Inferior parietal cortex (tissue), 1 donor: ENCODE data around the gene SLC4A9.

Experiments used
- DNase-seq: peaks from one replicate; pipeline ENCODE4 v3.0.0-alpha.2; 2016; ENCODE audit errors: extremely low spot score

Gene SLC4A9, protein sequence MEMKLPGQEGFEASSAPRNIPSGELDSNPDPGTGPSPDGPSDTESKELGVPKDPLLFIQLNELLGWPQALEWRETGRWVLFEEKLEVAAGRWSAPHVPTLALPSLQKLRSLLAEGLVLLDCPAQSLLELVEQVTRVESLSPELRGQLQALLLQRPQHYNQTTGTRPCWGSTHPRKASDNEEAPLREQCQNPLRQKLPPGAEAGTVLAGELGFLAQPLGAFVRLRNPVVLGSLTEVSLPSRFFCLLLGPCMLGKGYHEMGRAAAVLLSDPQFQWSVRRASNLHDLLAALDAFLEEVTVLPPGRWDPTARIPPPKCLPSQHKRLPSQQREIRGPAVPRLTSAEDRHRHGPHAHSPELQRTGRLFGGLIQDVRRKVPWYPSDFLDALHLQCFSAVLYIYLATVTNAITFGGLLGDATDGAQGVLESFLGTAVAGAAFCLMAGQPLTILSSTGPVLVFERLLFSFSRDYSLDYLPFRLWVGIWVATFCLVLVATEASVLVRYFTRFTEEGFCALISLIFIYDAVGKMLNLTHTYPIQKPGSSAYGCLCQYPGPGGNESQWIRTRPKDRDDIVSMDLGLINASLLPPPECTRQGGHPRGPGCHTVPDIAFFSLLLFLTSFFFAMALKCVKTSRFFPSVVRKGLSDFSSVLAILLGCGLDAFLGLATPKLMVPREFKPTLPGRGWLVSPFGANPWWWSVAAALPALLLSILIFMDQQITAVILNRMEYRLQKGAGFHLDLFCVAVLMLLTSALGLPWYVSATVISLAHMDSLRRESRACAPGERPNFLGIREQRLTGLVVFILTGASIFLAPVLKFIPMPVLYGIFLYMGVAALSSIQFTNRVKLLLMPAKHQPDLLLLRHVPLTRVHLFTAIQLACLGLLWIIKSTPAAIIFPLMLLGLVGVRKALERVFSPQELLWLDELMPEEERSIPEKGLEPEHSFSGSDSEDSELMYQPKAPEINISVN

DNA sequence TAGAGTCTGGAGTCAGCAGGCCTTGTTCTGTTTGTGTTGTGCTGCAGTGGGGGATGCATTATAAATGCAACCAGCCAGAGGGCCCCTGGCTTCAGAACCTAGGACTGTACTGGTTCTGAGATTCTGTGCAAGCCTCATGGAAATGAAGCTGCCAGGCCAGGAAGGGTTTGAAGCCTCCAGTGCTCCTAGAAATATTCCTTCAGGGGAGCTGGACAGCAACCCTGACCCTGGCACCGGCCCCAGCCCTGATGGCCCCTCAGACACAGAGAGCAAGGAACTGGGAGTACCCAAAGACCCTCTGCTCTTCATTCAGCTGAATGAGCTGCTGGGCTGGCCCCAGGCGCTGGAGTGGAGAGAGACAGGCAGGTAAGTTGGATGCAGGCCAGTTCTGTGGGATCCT, at the start of gene SLC4A9:
Gene SLC4A9 (plus strand): TSS at position 94 of the 400 bp plus-strand sequence. CDS start 43 bp downstream, at position 137.
- no peak for DNase-seq

DNA sequence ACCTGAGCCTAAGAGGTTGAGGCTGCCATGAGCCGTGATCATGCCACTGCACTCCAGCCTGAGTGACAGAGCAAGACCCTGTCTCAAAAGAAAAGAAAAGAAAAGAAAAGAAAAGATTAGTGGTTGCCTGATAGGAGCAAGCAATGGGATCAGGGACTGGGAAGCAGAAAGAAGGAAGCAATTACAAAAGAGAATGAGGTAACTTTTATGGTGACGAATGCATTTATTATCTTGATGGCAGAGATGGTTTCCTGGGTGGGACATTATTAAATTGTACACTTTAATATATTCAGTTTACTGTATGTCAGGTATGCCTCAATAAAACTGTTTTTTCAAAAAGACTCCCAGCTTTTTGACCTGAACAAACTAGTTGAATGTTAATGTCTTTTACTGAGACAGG, 49.6 kb upstream of the SLC4A9 start:
- DNase-seq = no peak

- DNase-seq = no peak
Observed at GRCh38 chr5:140311011-140311467, 49.0 kb upstream of the SLC4A9 start.

DNA sequence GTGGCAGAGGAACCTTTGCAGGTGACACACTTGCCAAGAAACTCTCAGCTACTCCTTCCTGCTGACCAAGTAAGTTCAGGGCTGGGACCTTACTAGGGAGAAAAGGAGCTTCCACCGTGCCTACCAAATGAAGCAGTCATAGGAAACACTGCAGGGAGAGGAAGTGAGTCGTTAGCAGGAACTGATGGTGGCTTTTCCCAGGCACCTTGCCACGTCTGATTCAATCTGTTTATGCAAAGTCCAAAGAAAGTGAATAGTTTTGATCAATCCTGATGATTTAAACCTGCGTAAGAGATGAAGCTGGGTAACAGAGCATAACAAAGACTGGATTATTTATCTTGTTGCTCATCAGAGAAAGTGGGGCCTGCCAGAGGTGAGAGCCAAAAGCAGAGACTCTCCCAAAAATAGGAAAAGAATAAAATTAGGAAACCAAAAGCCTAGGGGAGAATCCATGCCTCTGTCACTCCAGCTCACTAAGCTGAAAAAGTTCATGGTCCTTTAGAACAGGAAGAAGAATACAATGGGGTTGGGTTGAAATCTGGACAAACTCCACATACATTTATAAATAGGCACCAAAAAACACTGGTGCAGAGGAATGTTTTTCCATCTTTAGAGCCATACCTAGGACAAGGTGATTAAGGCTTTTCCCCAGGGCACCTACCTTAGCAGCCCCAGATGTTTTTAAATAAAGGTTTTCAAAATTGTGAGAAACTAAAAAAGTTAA, 47.8 kb upstream of the SLC4A9 start:
- no peak for DNase-seq

DNA sequence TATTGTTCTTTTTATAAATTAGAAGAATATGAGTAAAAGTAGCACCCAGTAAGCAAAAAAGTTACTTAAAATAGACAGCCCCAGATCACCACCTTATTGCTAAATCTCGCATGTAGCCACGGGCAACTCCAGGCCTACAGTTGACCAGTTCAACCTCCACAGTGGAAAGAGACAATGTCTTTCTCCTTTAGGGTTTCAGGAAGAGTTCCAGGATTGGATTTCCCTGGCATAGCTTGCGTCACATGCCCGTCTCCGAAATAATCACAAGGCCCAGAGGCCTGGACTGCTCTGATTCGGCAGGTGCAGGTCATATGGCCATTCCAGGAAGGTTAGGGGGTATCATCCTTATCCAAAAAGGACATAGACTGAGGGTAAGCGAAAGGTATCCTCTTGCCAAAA, 47.2 kb upstream of the SLC4A9 start:
- DNase-seq = no peak

DNA sequence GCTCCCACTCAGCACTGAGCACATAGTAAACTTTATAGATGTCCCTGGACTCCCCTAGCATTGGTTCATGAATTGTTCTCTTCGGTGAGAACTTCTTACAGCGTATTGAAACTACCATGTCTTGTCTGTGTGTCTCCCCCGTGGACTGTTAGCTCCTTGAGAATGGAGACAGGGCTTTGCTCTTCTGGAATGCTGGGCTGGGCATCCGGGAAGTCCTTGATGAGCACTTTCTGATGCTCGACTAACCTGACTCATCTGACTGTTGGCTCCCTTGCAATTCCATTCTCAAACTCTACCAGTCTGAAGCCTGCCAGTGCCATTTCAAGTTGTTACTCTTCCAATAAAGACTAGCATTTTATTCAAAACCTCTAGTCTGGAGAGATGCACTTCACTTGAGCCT, 42.1 kb upstream of the SLC4A9 start:
- no peak for DNase-seq

- DNase-seq = no peak
Observed at GRCh38 chr5:140318792-140319191, 41.2 kb upstream of the SLC4A9 start.

- DNase-seq = no peak
Observed at GRCh38 chr5:140319833-140320232, 40.2 kb upstream of the SLC4A9 start.

DNA sequence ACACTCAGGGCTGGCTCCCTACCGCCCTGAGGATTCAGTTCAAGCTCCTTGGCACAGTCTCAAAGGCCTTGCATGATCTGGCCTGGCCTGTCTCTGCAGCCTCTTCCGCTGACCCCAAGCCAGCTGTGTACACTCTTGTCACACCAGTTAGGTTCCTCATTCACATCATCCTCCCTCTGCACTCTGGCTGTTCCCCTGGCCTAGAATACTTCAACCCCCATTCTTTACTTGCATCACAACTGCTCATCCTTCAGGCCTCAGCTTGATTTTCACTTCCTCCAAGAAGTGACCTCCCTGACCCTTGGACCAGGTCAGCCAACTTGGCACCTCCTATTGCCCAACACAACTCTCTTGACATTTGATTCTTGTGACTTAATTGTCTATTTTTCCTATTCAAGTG, 38.2 kb upstream of the SLC4A9 start:
- no peak for DNase-seq

GRCh38 chr5:140322751-140323731, 37.0 kb upstream of the SLC4A9 start:
- no peak for DNase-seq

DNA sequence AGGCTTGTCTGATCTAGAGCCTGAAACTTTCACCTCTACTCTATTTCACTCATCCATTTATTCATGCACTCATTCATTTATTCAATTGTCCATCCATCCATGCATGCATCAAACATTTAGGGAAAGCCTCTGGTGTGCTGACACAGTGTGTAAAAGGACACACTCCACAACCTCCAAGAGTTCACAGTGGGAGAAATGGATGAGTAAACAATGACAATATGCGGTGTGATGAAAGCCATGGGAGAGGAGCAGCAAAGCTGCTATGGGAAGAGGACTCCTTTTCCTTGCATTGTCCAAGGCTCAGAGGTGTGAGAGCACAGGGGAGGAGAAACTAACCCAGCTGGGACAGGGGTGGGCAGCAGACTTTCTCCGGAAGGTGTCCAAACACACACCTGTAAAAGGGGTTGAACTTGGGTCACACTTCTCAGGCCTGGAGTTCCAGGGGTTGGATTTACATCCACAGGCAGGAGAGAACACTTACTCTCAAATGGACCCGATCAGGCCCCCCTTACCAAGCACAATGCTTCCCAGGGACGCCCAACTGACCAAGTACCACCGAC, 35.9 kb upstream of the SLC4A9 start:
- no peak for DNase-seq

GRCh38 chr5:140324617-140325241, 35.3 kb upstream of the SLC4A9 start:
- DNase-seq = no peak

- no peak for DNase-seq
Observed at GRCh38 chr5:140325486-140325885, 34.5 kb upstream of the SLC4A9 start.

GRCh38 chr5:140327589-140327988, 32.4 kb upstream of the SLC4A9 start:
- DNase-seq = no peak

DNA sequence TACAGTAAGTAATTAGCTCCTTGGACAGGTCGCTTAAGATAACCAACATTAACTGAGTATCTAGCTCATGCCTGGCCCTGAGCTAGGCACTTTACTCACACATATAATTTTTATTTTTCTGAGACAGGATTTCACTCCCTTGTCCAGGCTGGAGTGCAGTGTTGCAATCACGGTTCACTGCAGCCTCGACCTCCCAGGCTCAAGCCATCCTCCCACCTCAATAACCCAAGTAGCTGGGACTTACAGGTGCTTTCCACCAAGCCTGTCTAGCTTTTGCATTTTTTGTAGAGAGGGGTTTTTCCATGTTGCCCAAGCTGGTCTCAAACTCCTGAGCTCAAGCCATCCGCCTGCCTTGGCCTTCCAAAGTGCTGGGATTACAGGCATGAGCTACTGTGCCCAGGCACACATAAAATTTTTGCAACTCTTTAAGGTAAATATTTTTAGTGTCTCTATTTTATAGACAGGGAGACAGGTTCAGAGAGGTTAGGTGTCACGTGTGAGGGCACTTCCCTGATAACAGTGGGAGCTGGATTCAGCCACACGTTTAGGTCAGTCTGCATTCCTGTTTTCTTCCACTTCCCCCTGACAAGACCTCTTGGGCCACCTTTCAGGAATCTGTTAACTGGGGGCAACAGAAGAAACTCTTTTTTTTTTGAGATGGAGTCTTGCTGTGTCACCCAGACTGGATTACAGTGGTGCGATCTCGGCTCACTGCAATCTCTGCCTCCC, 31.8 kb upstream of the SLC4A9 start:
- DNase-seq = no peak

- no peak for DNase-seq
Observed at GRCh38 chr5:140329739-140330481, 30.1 kb upstream of the SLC4A9 start.

- DNase-seq = no peak
Observed at GRCh38 chr5:140331638-140332037, 28.4 kb upstream of the SLC4A9 start.

DNA sequence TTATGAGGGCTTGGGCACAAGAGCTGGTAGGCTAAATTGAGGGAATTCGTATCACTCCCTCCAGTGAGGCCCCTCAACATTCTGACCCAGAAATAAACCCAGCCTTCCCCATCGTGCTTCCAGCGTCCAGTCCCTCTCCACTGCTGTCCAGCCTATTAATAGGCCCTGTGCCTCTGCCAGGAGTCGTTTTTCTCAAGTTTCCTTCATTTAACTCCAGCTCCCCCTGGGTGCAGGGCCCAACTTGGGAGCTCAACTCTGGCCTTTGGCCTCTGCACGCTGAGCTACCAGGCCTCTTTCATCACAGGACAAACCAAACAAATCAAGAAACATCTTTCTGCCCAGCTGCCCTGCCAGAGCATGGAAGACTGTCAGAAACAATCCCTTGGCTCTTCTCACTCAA, 23.6 kb upstream of the SLC4A9 start:
- no peak for DNase-seq

GRCh38 chr5:140337880-140338279, 22.1 kb upstream of the SLC4A9 start:
- DNase-seq = no peak
